Activated CD8-positive, alpha-beta T cell treated with anti-CD3 and anti-CD28 coated beads for 36 hours (primary cell): ENCODE results near the gene VPS18. TPM values are rescaled to one million over a fixed set of nuclear protein-coding genes. Genes with fewer than 3 reads are reported as not detected.
A peak's percentile ranks its signal among the peaks of the same experiment; 100 is the strongest.

Experiments
- ATAC-seq: fragments of 200-7000 bp; cut with Tn5 transposase; one replicate; pipeline ENCODE4 v1.10.0; 2021; ENCODE audit warnings: mild to moderate bottlenecking, moderate library complexity
- CTCF ChIA-PET: fragments of 350-600 bp; sonication (Branson Sonifier 250); formaldehyde crosslinking; loops from one replicate; lab custom pipeline; 2021; ENCODE audit warnings: antibody characterized with exemption; lab: Charles Lee
- POLR2A ChIA-PET: fragments of 350-600 bp; sonication (Branson Sonifier 250); formaldehyde crosslinking; loops from one replicate; lab custom pipeline; 2021; ENCODE audit warnings: antibody characterized with exemption; lab: Charles Lee
- DNase-seq: peaks from one replicate; pipeline ENCODE4 v3.0.0-alpha.2; 2020
- H3K27ac Mint-ChIP-seq: one replicate; pipeline ENCODE4 v1.8.0; 2021; ENCODE audit warnings: mild to moderate bottlenecking, mixed read lengths
- H3K27me3 Mint-ChIP-seq: one replicate; pipeline ENCODE4 v1.8.0; 2021; ENCODE audit warnings: mixed read lengths
- H3K36me3 Mint-ChIP-seq: one replicate; pipeline ENCODE4 v1.8.0; 2021; ENCODE audit warnings: low read depth, mixed read lengths
- H3K4me1 Mint-ChIP-seq: one replicate; pipeline ENCODE4 v1.8.0; 2021; ENCODE audit warnings: low read depth, mixed read lengths
- H3K4me3 Mint-ChIP-seq: one replicate; pipeline ENCODE4 v1.8.0; 2021; ENCODE audit warnings: mild to moderate bottlenecking, moderate library complexity, mixed read lengths
- H3K9me3 Mint-ChIP-seq: one replicate; pipeline ENCODE4 v1.8.0; 2021; ENCODE audit warnings: mixed read lengths
- CTCF ChIP-seq: fragments of 200-600 bp; IDR thresholded peaks from one replicate; pipeline ENCODE4 v1.8.0; 2022; ENCODE audit warnings: antibody characterized with exemption, mild to moderate bottlenecking
- intact Hi-C: fragments of 100-400 bp; cut with micrococcal nuclease; formaldehyde crosslinking; loops from one replicate; pipeline ENCODE4 v1.10.0; 2022
- total RNA-seq, 2 experiments: library from RNA; stranded (reverse); gene quantifications; one replicate each; pipeline ENCODE4 v1.2.3, GENCODE V29; 2021

The VPS18 gene
- total RNA-seq, 2 experiments from 2014 or later = 6.1 TPM

- POLR2A ChIA-PET = interaction anchor here (0.7 to 2.6 kb wide), 12 partner anchors 9 to 325 kb away, joined by 3 to 45 read pairs (median 4); partner anchors contain the start of genes DNAJC17, GCHFR, RAD51 and RPUSD2
- intact Hi-C loops = loop anchor here (10.0 kb wide), 2 partner anchors 140 to 220 kb away; partner anchors contain the start of gene RMDN3
- H3K4me3 Mint-ChIP-seq = peak overlapping the region; percentile 94
- H3K36me3 Mint-ChIP-seq = peaks cover 7% of the 10 kb centered on the region
- peak; percentile 61 for TF ChIP-seq CTCF
- H3K9me3 Mint-ChIP-seq = no peaks in the 10 kb centered on the region
- H3K27ac Mint-ChIP-seq = peak overlapping the region; percentile 92
- H3K4me1 Mint-ChIP-seq = peaks cover 28% of the 10 kb centered on the region
- ATAC-seq (peak; percentile 45), DNase-seq (peak; percentile 78)
- CTCF ChIA-PET = interaction anchor here (0.6 to 5.9 kb wide), 45 partner anchors 10 to 508 kb away, joined by 3 to 112 read pairs (median 4); partner anchors contain the start of genes C15orf62, CCDC32, CHAC1 and CHP1
- H3K27me3 Mint-ChIP-seq = no peaks in the 10 kb centered on the region
Observed at GRCh38 chr15:40894681-40895448, 615 bp downstream of the VPS18 start.

GRCh38 chr15:40899536-40900207 lies 5.4 kb downstream of the VPS18 start:
- ATAC-seq = no peak
- H3K27ac Mint-ChIP-seq = no peak overlapping the region
- no peak for TF ChIP-seq CTCF
- no peak for DNase-seq
- peaks cover 17% of the 10 kb centered on the region for H3K36me3 Mint-ChIP-seq
- H3K27me3 Mint-ChIP-seq = no peaks in the 10 kb centered on the region
- peaks cover 26% of the 10 kb centered on the region for H3K4me1 Mint-ChIP-seq
- intact Hi-C loops = loop anchor here (10.0 kb wide), 4 partner anchors 55 to 225 kb away; partner anchors contain the start of genes CHAC1 and RMDN3
- no peaks in the 10 kb centered on the region for H3K9me3 Mint-ChIP-seq
- POLR2A ChIA-PET = interaction anchor here (1.2 to 1.4 kb wide), 2 partner anchors 9 to 10 kb away, joined by 4 read pairs; no protein-coding TSS in a partner anchor
- CTCF ChIA-PET = interaction anchor here (1.3 to 9.4 kb wide), 4 partner anchors 31 to 286 kb away, joined by 3 to 96 read pairs (median 4); no protein-coding TSS in a partner anchor
- H3K4me3 Mint-ChIP-seq = no peak overlapping the region

GRCh38 chr15:40900256-40901052 lies 6.2 kb downstream of the VPS18 start:
- Mint-ChIP-seq H3K4me3 (no peak overlapping the region), H3K36me3 (peaks cover 17% of the 10 kb centered on the region), H3K27ac (no peak overlapping the region), H3K4me1 (peaks cover 21% of the 10 kb centered on the region), H3K27me3 (no peaks in the 10 kb centered on the region), H3K9me3 (no peaks in the 10 kb centered on the region)
- CTCF ChIA-PET = interaction anchor here (0.6 to 9.4 kb wide), 6 partner anchors 27 to 285 kb away, joined by 3 to 126 read pairs (median 6); partner anchors contain the start of gene RHOV
- no peak for TF ChIP-seq CTCF
- POLR2A ChIA-PET = interaction anchor here (1.4 kb wide), 1 partner anchor 9 kb away, joined by 4 read pairs; no protein-coding TSS in a partner anchor
- intact Hi-C loops = loop anchor here (10.0 kb wide), 2 partner anchors 54 to 124 kb away; partner anchors contain the start of gene CHAC1
- ATAC-seq (no peak), DNase-seq (no peak)

GRCh38 chr15:40901053-40901443 lies 6.8 kb downstream of the VPS18 start:
- no peak overlapping the region for H3K4me3 Mint-ChIP-seq
- ChIA-PET CTCF (interaction anchor here (0.6 to 9.4 kb wide), 5 partner anchors 28 to 284 kb away, joined by 3 to 126 read pairs (median 7); partner anchors contain the start of gene RHOV), POLR2A (interaction anchor here (1.4 kb wide), 1 partner anchor 9 kb away, joined by 4 read pairs; no protein-coding TSS in a partner anchor)
- peaks cover 15% of the 10 kb centered on the region for H3K4me1 Mint-ChIP-seq
- no peaks in the 10 kb centered on the region for H3K9me3 Mint-ChIP-seq
- peaks cover 14% of the 10 kb centered on the region for H3K36me3 Mint-ChIP-seq
- H3K27ac Mint-ChIP-seq = no peak overlapping the region
- no peaks in the 10 kb centered on the region for H3K27me3 Mint-ChIP-seq
- no peak for ATAC-seq
- intact Hi-C loops = loop anchor here (10.0 kb wide), 2 partner anchors 54 to 124 kb away; partner anchors contain the start of gene CHAC1
- TF ChIP-seq CTCF = no peak
- DNase-seq = no peak
